WI38 (cell line): ENCODE data around the gene CTNNBIP1.

Experiments
- H3K4me3 ChIP-seq: 2 replicates; pipeline ENCODE4 v1.5.1; 2011; ENCODE audit warnings: low read depth, mild to moderate bottlenecking, control low read depth, low read length
- CTCF ChIP-seq: IDR thresholded peaks from 2 replicates; pipeline ENCODE4 v1.5.1; 2012; ENCODE audit warnings: low read depth, mild to moderate bottlenecking, control low read depth, low read length

The CTNNBIP1 gene

DNA sequence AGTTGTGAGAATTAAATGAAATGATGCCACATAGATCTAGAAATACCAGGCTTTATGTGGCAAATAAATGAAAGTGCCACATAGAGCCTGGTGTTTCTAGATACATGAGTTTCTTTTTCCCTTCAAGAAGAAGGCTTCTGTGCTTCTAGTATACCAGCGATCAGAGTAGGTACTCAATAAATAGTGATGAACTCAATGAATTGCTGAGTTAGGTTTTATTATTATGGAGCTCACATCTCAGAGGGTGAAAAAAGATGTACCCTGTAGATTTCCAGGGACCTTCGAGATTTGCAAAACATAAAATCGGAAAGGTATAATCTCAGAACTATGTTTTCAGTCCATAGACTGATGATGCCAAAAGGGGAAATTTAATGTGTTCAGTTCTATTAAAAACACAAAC, 84.0 kb downstream of the CTNNBIP1 start:
- TF ChIP-seq CTCF = no peak
- H3K4me3 ChIP-seq = no peak overlapping the region

DNA sequence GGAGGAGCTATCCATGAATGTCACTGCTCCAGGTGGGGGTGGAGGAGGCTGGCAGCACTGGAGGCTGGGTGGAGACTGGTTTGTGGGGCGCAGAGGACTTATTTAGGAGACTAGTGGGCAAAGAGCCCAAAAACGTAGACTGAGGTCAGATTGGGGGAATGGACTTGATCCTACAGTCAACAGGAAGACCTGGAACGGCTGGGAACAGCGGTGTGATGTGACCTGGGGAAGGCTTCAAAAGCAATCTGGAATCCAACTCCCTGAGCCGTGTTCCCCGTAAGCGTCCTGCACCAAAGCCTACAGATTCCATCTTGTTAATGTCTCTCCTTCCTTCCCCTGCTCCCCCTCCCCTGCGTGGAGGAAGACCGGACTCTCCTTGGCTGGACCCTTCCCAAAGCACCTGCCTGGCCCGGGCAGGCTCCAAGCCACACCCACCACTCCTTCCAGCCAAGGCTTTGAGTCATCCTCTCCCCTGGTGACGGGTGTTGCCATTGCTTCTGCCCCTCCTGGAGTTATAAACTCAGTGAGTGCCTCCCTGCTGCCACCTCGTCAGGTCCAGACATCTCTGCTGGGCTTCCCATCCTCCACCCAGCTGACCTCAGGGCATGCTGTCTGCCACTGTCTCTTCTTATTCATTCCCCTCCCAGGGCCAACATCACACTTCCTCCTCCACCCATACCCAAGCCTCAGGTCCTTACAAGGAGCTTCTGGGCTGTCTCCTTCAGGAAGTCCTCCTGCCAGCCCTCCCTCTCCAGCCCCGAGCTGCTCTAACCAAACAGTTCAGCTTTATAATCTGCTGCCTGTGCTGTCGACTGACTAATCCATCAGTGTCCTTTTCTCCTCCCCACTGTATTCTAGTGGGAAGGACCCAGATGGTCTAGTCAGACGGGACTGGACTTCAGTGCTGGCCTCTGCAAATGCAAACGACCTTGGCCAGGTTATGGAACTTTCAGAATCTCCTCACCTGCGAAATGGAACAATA, 84.7 kb downstream of the CTNNBIP1 start:
- no peak overlapping the region; the same call in 1 of the 2 replicates for H3K4me3 ChIP-seq

GRCh38 chr1:9824702-9825089, 85.4 kb downstream of the CTNNBIP1 start:
- no peak for TF ChIP-seq CTCF
- peak overlapping the region; percentile 64 for H3K4me3 ChIP-seq

More for the DNA sequence above, 84.7 kb downstream of the CTNNBIP1 start:
- no peak for TF ChIP-seq CTCF

GRCh38 chr1:9823943-9824701, 85.9 kb downstream of the CTNNBIP1 start, which contains the start of gene CLSTN1:
Gene CLSTN1, minus strand, starts transcription at chr1:9823965. Its CDS starts 232 bp downstream, at chr1:9823733.
- no peak for TF ChIP-seq CTCF
- H3K4me3 ChIP-seq = peak within 1 kb of the TSS; percentile 94

- TF ChIP-seq CTCF = no peak
- peak overlapping the region; percentile 94 for H3K4me3 ChIP-seq
Measured at GRCh38 chr1:9823693-9823942, 86.5 kb downstream of the CTNNBIP1 start.

DNA sequence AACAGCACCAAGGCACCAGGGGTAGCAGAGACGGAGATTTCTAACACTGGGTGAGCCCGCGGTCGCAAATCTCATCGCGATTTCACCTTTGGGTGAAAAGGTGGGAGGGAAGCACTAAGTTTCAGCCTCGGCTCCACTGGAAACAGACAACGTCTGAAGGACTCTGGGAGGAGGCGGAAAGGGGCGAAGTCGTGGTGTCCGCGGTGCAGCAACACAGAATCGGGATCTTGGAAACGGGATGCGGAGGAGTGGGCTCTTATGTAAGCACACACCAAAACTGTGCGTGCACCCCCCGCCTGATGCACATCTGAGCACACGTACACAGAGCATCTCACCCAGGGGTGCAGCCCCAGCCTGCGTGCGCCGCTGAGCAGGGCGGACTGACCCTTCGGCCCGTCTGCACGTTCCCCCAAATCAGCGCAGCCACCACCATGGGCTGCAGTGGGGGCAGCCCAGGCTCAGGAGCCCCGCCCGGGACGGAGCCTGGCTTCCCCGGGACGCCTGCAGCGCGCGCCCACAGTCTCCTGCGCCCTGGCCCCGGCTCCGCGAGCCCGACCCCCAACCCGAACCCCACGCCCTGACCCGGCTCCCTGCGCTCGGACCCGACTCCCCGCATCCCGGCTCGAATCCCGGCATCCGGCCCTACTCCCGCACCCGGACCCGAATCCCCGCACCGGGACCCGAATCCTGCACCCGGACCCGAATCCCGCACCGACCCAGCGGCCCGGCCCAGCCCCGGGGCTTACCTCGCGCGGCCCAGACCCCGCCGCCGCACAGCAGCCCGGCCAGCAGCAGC, 87.0 kb downstream of the CTNNBIP1 start:
- no peak for TF ChIP-seq CTCF

More for the DNA sequence above, 87.0 kb downstream of the CTNNBIP1 start:
- peak overlapping the region; percentile 94 for H3K4me3 ChIP-seq
